K562 (cell line): Measurements from ENCODE around the gene MYO6.

ENCODE experiments used
- DPF2 ChIP-seq: fragments of 450-650 bp; IDR thresholded peaks from 2 replicates; pipeline ENCODE4 v1.6.1; 2016
- JUN ChIP-seq, 2 experiments: sonication (generic) in 1 of 2; formaldehyde crosslinking in 1 of 2; IDR thresholded peaks; 2 replicates each; pipeline versions ENCODE4 v1.6.1 to v1.8.0; 2012 to 2022; ENCODE audit warnings: borderline replicate concordance in 2 of 2, mild to moderate bottlenecking in 2 of 2, improper control_type of control experiment in 1 of 2, low read depth in 1 of 2, low read length in 1 of 2, missing genetic modification reagents in 1 of 2
- KDM1A ChIP-seq, 2 experiments: fragments of 450-650 bp; IDR thresholded peaks; 2 replicates each; pipeline ENCODE4 v1.6.1; 2016; ENCODE audit warnings: mild to moderate bottlenecking in 2 of 2
- POLR2A ChIP-seq: fragments of 450-650 bp; conservative IDR thresholded peaks from 2 replicates; pipeline ENCODE4 v1.6.1; 2016
- SP2 ChIP-seq: IDR thresholded peaks from 2 replicates; pipeline ENCODE4 v1.6.1; 2011; ENCODE audit warnings: mild to moderate bottlenecking, low read depth, low read length, moderate library complexity; ENCODE audit not compliant: poor library complexity, severe bottlenecking; ENCODE audit errors: extremely low read depth
- ZNF436 ChIP-seq: fragments of 250-450, 450-650 bp; sonication (Bioruptor Pico); formaldehyde crosslinking; IDR thresholded peaks from 2 replicates; pipeline ENCODE4 v1.7.0; 2020; ENCODE audit warnings: mild to moderate bottlenecking

- TF ChIP-seq DPF2 = no peak
- TF ChIP-seq SP2 = no peak
- TF ChIP-seq ZNF436 = no peak
- TF ChIP-seq KDM1A (IDR thresholded peaks at IDR 0.05) = no peak
- TF ChIP-seq JUN (IDR thresholded peaks at IDR 0.05; ENCODE audit: borderline replicate concordance, low read depth, low read length) = no peak
- no peak for TF ChIP-seq JUN (CRISPR knock-in tag; IDR thresholded peaks at IDR 0.05; ENCODE audit: borderline replicate concordance)
- TF ChIP-seq POLR2A = no peak
Observed at GRCh38 chr6:75863001-75863400, 114.0 kb downstream of the MYO6 start.
